Uterus (tissue), 2 donors: Measurements from ENCODE around the gene ALOX12B.

Source experiments
- CTCF ChIP-seq, 4 experiments: fragments of 200-600 bp in 2 of 4; fragments of 450-650 bp in 2 of 4; sonication (generic) in 2 of 4; IDR thresholded peaks; one replicate each; pipeline ENCODE4 v1.5.1; 2016 to 2019; ENCODE audit warnings: antibody characterized with exemption in 4 of 4, mild to moderate bottlenecking in 2 of 4, moderate library complexity in 1 of 4
- POLR2A ChIP-seq, 2 donors: fragments of 450-650 bp; IDR thresholded peaks; one replicate each; pipeline ENCODE4 v1.6.1; 2016; ENCODE audit warnings: antibody characterized with exemption in 2 of 2, mild to moderate bottlenecking in 1 of 2, moderate library complexity in 1 of 2

GRCh38 chr17:8051831-8052230 lies 35.7 kb downstream of the ALOX12B start:
- TF ChIP-seq CTCF (IDR thresholded peaks at IDR 0.05) (no peak), POLR2A (IDR thresholded peaks at IDR 0.05) (no peak)
